Fibroblast of pulmonary artery (primary cell): Measurements from ENCODE around the gene RPL10A.

Experiments used
- DNase-seq: peaks from one replicate; pipeline ENCODE4 v3.0.0-alpha.2; 2010; ENCODE audit warnings: low read depth
- H3K4me3 ChIP-seq: replicated peaks from 2 replicates; pipeline ENCODE4 v1.5.1; 2011; ENCODE audit warnings: low read depth, mild to moderate bottlenecking, control low read depth, low read length, moderate library complexity
- TF ChIP-seq, protein P1 (sequence below): IDR thresholded peaks from 2 replicates; pipeline ENCODE4 v1.5.1; 2011; ENCODE audit warnings: mild to moderate bottlenecking, control low read depth, low read length, inconsistent platforms; ENCODE audit errors: missing control alignments

The RPL10A gene

GRCh38 chr6:35503534-35503933 lies 35.3 kb downstream of the RPL10A start:
- TF ChIP-seq, protein P1, sequence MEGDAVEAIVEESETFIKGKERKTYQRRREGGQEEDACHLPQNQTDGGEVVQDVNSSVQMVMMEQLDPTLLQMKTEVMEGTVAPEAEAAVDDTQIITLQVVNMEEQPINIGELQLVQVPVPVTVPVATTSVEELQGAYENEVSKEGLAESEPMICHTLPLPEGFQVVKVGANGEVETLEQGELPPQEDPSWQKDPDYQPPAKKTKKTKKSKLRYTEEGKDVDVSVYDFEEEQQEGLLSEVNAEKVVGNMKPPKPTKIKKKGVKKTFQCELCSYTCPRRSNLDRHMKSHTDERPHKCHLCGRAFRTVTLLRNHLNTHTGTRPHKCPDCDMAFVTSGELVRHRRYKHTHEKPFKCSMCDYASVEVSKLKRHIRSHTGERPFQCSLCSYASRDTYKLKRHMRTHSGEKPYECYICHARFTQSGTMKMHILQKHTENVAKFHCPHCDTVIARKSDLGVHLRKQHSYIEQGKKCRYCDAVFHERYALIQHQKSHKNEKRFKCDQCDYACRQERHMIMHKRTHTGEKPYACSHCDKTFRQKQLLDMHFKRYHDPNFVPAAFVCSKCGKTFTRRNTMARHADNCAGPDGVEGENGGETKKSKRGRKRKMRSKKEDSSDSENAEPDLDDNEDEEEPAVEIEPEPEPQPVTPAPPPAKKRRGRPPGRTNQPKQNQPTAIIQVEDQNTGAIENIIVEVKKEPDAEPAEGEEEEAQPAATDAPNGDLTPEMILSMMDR = no peak
- DNase-seq = no peak
- H3K4me3 ChIP-seq = no peak overlapping the region

- DNase-seq = no peak
- TF ChIP-seq, protein P1 = no peak
- no peak overlapping the region for H3K4me3 ChIP-seq
Observed at GRCh38 chr6:35505999-35506412, 37.8 kb downstream of the RPL10A start.

DNA sequence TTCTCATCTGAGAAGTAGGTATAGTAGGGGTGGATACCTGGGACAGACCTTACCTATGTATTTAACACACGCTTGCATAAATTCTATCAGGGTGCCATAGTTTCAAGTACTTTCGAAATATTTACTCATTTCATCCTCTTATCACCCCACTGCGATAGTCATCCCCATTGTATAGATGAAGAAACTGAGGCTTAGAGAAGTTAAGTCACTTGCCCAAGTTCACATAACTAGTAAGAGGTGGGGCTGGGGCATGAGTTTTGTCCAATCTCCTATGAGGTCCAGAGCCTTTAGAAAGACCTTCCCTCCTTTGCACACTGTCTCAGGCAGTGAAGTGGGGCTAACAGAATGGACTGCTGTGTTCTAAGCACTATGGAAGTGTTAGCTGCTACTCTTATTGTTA lies 38.3 kb downstream of the RPL10A start:
- H3K4me3 ChIP-seq = no peak overlapping the region
- TF ChIP-seq, protein P1 = no peak
- no peak for DNase-seq

- H3K4me3 ChIP-seq = no peak overlapping the region
- DNase-seq = no peak
- TF ChIP-seq, protein P1 = no peak
Observed at GRCh38 chr6:35507221-35507620, 39.0 kb downstream of the RPL10A start.

GRCh38 chr6:35508027-35508426 lies 39.8 kb downstream of the RPL10A start:
- DNase-seq = no peak
- no peak overlapping the region for H3K4me3 ChIP-seq
- TF ChIP-seq, protein P1 = no peak

GRCh38 chr6:35508542-35508941 lies 40.3 kb downstream of the RPL10A start:
- TF ChIP-seq, protein P1 = no peak
- H3K4me3 ChIP-seq = no peak overlapping the region
- no peak for DNase-seq

- TF ChIP-seq, protein P1 = no peak
- no peak for DNase-seq
- H3K4me3 ChIP-seq = no peak overlapping the region
Observed at GRCh38 chr6:35510916-35511561, 42.8 kb downstream of the RPL10A start.
